SJSA1 (cell line): ENCODE data around the gene NR5A2. TPM values are rescaled to one million over a fixed set of nuclear protein-coding genes. Genes with fewer than 3 reads are reported as not detected.
A peak's percentile ranks its signal among the peaks of the same experiment; 100 is the strongest.

Experiments used
- DNase-seq, 2 experiments: peaks; one replicate each; pipeline ENCODE4 v3.0.0-alpha.2; 2015 to 2020; ENCODE audit warnings: low spot score in 2 of 2, low read depth in 1 of 2
- H3K27ac ChIP-seq: fragments of 250-450 bp; sonication (Bioruptor Pico); 2 replicates; pipeline ENCODE4 v1.5.1; 2020; ENCODE audit warnings: mild to moderate bottlenecking, moderate library complexity
- H3K27me3 ChIP-seq: fragments of 250-450 bp; sonication (Bioruptor Pico); replicated peaks from 2 replicates; pipeline ENCODE4 v1.5.1; 2020; ENCODE audit warnings: mild to moderate bottlenecking, moderate library complexity
- H3K36me3 ChIP-seq: fragments of 250-450 bp; sonication (Bioruptor Pico); 2 replicates; pipeline ENCODE4 v1.5.1; 2020; ENCODE audit warnings: mild to moderate bottlenecking
- H3K4me1 ChIP-seq: fragments of 250-450 bp; sonication (Bioruptor Pico); replicated peaks from 2 replicates; pipeline ENCODE4 v1.6.1; 2021; ENCODE audit warnings: mild to moderate bottlenecking
- H3K4me3 ChIP-seq: fragments of 250-450 bp; sonication (Bioruptor Pico); 2 replicates; pipeline ENCODE4 v1.5.1; 2020; ENCODE audit warnings: mild to moderate bottlenecking
- H3K9me3 ChIP-seq: fragments of 250-450 bp; sonication (Bioruptor Pico); replicated peaks from 2 replicates; pipeline ENCODE4 v1.5.1; 2020; ENCODE audit warnings: mild to moderate bottlenecking
- total RNA-seq: library from RNA; depleted of rRNA; stranded (reverse); fragments of >200 nt; shearing (Covaris generic); gene quantifications from 2 replicates; pipeline ENCODE4 v1.2.3, GENCODE V29; 2014

Gene NR5A2
- total RNA-seq, 1 experiment from 2014 or later, result 0.03 TPM

DNA sequence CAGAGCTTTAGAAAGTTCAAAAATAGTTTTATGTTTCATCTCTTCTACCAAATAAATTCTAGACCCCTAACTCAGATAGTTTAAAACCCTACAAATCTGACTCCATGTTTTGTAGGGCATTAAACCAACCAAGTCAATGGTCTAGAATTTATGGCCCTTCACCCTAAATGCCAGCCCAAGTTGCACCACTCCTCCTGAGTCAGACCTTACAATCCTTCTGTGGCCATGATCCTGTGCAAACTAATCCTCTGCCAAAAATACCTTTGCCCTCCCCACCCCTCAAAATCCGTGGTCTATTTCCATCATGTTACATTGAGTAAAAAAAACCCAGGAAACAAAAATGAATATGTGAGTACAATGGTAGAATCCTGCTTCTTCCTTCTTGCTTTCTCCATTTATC lies 179.3 kb downstream of the NR5A2 start:
- no peak overlapping the region for H3K4me3 ChIP-seq
- no peak overlapping the region for H3K27ac ChIP-seq
- H3K4me1 ChIP-seq, result peaks cover 17% of the 10 kb centered on the region
- DNase-seq, result no peak
- H3K27me3 ChIP-seq, result no peaks in the 10 kb centered on the region
- no peaks in the 10 kb centered on the region for H3K36me3 ChIP-seq
- H3K9me3 ChIP-seq, result no peaks in the 10 kb centered on the region

DNA sequence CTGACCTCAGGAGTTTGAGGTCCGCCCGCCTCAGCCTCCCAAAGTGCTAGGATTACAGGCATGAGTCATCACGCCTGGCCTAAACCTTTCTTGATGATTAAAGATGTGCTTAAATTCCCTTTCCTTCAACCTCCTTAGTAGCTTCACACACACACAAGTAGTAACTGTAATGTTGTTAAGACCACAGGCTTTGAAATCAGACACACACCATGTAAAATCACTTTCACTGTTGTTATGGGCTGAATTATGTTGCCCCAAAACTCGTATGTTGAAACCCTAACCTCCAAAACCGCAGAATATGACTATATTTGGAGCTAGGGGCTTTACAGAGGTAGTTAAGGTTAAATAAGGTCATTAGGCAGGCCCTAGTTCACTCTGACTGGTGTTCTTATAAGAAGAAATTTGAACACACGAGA lies 180.2 kb downstream of the NR5A2 start:
- Histone ChIP-seq H3K27ac (no peak overlapping the region), H3K4me1 (peaks cover 17% of the 10 kb centered on the region), H3K9me3 (no peaks in the 10 kb centered on the region), H3K36me3 (no peaks in the 10 kb centered on the region), H3K27me3 (no peaks in the 10 kb centered on the region), H3K4me3 (no peak overlapping the region)
- DNase-seq, result no peak

GRCh38 chr1:200211157-200211556 lies 183.6 kb downstream of the NR5A2 start:
- no peaks in the 10 kb centered on the region for H3K27me3 ChIP-seq
- no peak overlapping the region for H3K4me3 ChIP-seq
- H3K27ac ChIP-seq, result no peak overlapping the region
- peaks cover 16% of the 10 kb centered on the region for H3K4me1 ChIP-seq
- no peaks in the 10 kb centered on the region for H3K36me3 ChIP-seq
- no peak for DNase-seq
- no peaks in the 10 kb centered on the region for H3K9me3 ChIP-seq

DNA sequence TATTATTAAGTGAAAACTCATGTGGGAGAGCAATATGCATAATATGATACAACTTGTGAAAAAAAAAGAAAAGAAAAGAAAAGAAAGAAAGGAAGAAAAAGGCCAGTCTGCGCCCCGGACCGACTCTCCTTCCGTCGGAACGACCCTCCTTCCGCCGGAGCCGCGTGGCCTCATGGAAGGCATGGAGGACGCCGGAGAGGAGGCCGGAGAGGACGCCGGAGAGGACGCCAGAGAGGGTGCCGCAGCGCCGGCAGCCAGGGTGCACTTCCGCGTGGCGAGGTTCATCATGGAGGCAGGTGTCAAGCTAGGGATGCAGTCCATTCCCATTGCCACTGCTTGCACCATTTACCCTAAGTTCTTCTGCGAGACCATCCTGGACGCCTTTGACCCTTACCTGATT lies 185.9 kb downstream of the NR5A2 start:
- Histone ChIP-seq H3K36me3 (no peaks in the 10 kb centered on the region), H3K27ac (no peak overlapping the region), H3K4me3 (no peak overlapping the region), H3K27me3 (no peaks in the 10 kb centered on the region), H3K4me1 (no peaks in the 10 kb centered on the region), H3K9me3 (no peaks in the 10 kb centered on the region)
- no peak for DNase-seq

DNA sequence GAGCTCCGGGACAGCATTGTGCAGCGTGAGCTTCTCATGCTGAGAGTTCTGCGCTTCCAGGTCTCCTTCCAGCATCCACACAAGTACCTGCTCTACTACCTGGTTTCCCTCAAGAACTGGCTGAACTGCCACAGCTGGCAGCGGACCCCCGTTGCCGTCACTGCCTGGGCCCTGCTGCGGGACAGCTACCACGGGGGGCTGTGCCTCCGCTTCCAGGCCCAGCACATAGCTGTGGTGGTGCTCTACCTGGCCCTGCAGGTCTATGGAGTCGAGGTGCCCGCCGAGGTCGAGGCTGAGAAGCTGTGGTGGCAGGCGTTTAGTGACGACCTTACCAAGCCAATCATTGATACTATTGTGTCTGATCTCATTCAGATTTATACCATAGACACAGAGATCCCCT lies 186.4 kb downstream of the NR5A2 start:
- H3K4me1 ChIP-seq, result no peaks in the 10 kb centered on the region
- no peaks in the 10 kb centered on the region for H3K9me3 ChIP-seq
- H3K27me3 ChIP-seq, result no peaks in the 10 kb centered on the region
- H3K27ac ChIP-seq, result no peak overlapping the region
- H3K4me3 ChIP-seq, result no peak overlapping the region
- H3K36me3 ChIP-seq, result no peaks in the 10 kb centered on the region
- DNase-seq, result no peak

DNA sequence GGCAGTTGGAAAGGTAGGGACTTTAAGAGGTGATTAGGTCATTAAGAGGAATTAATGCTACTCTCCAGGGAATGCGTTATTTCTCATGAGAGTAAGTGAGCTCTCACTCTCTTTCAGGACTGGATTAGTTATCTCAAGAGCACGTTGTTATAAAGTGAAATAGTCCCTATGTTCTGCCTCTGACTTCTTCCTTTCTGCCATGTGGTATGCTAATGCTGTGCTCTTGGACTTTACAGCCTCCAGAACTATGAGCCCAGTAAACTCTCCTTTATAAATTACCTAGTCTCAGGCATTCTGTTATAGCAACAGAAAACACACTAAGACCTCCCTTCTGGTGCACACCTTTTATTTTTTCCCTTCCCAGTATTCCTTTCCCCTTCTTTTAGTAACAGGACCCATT lies 187.8 kb downstream of the NR5A2 start:
- H3K4me3 ChIP-seq, result no peak overlapping the region
- no peaks in the 10 kb centered on the region for H3K4me1 ChIP-seq
- H3K27me3 ChIP-seq, result no peaks in the 10 kb centered on the region
- no peak overlapping the region for H3K27ac ChIP-seq
- no peaks in the 10 kb centered on the region for H3K9me3 ChIP-seq
- H3K36me3 ChIP-seq, result no peaks in the 10 kb centered on the region
- DNase-seq, result no peak

DNA sequence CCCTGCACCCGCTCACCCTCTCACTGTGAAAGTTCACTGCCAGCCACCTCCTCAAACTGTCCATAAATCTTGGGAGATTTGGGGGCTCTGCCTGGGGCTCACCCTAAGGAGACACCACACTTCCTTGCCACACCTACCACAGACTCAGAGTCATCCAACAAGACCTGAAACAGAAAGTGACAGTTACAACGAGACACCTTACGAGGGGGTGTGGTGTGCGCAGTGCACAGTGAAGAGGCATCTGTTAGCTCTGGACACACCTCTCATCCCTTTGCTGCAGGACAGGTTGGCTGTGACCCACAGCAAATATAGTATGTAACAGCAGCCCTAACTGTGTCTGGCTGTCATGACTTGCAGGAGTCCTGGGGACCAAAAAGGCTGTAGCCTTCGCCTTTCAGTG lies 190.2 kb downstream of the NR5A2 start:
- Histone ChIP-seq H3K36me3 (no peaks in the 10 kb centered on the region), H3K27me3 (no peaks in the 10 kb centered on the region), H3K9me3 (no peaks in the 10 kb centered on the region), H3K4me1 (no peaks in the 10 kb centered on the region), H3K4me3 (no peak overlapping the region), H3K27ac (no peak overlapping the region)
- no peak for DNase-seq

DNA sequence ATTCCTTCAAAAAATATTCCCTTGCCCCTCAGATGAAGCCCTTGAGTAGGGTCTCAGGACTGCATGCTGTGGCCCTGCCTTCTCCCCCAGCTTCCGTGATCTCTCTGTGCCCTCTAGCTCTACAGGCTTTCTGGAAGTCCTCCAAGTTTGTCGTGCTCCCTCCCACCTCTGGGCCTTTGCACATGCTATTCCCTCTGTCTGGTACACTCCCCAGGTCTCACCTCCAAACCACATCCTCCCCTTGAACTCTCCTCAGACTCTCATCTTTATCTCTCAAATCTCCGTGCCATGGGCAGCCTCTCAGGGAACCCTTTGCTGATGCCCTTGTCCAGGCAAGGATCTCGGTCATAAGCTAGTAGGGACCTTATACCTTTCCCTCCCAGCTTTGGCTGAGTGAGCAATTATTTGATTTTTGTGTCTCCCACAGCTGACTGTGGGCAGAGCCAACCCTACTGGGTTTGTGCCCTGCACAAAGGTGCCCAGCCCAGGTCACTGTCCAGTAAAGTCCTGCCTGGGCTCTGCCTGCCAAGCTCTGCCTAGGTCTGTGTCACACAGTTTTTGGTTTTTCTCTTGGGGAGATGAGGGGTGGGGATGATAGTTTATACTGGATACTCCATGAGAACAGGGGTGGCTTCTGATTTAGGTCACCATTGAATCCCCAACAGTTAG lies 194.2 kb downstream of the NR5A2 start:
- DNase-seq, result no peak
- Histone ChIP-seq H3K27ac (no peak overlapping the region), H3K4me3 (no peak overlapping the region), H3K36me3 (no peaks in the 10 kb centered on the region), H3K4me1 (no peaks in the 10 kb centered on the region), H3K9me3 (no peaks in the 10 kb centered on the region), H3K27me3 (no peaks in the 10 kb centered on the region)

DNA sequence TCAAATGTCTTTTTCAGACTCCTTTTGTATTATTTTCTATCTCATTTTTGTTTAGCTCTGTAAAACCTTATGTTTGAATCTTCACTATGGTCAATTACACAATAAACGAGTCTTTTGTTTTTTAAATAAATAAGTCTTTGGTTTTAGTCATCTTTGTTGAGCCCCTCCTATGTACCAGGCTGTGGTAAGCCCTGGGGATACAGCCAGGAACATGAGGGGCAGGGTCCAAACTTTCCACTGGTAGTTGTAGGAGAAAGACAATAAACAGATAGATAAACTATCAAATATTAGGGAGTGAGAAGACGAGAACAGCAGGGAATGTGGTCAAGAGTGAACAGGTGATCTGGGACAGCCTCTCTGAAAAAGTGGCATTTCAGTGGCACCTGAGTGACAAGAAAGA lies 195.7 kb downstream of the NR5A2 start:
- Histone ChIP-seq H3K27me3 (no peaks in the 10 kb centered on the region), H3K27ac (no peak overlapping the region), H3K9me3 (no peaks in the 10 kb centered on the region), H3K36me3 (no peaks in the 10 kb centered on the region), H3K4me1 (no peaks in the 10 kb centered on the region), H3K4me3 (no peak overlapping the region)
- DNase-seq, result no peak

- no peaks in the 10 kb centered on the region for H3K36me3 ChIP-seq
- H3K9me3 ChIP-seq, result no peaks in the 10 kb centered on the region
- DNase-seq, result no peak
- no peaks in the 10 kb centered on the region for H3K4me1 ChIP-seq
- no peaks in the 10 kb centered on the region for H3K27me3 ChIP-seq
- H3K27ac ChIP-seq, result no peak overlapping the region
- H3K4me3 ChIP-seq, result no peak overlapping the region
Measured at GRCh38 chr1:200223613-200224012, 196.1 kb downstream of the NR5A2 start.

DNA sequence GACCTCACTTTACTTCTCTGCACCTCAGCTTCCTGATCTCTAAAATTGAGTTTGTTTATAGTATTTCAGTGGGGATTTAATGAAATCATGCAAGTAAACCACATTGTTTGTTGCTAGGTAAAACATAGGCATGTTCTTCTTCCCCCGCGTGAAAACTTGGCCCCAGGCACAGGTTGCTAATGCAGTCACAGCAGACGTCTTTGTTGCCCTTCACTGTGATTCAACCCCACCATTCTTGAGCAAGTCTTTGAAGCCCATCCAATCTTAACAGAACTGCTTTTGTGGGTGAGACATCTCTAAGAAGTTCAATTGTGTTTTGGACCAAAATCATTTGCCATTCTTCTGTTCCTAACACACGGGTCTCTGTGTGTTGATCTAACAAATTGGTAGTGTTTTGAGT lies 196.8 kb downstream of the NR5A2 start:
- Histone ChIP-seq H3K4me3 (no peak overlapping the region), H3K9me3 (no peaks in the 10 kb centered on the region), H3K27me3 (no peaks in the 10 kb centered on the region), H3K4me1 (no peaks in the 10 kb centered on the region), H3K27ac (no peak overlapping the region), H3K36me3 (no peaks in the 10 kb centered on the region)
- DNase-seq, result peak in 1 of 2 experiments; percentile 10

DNA sequence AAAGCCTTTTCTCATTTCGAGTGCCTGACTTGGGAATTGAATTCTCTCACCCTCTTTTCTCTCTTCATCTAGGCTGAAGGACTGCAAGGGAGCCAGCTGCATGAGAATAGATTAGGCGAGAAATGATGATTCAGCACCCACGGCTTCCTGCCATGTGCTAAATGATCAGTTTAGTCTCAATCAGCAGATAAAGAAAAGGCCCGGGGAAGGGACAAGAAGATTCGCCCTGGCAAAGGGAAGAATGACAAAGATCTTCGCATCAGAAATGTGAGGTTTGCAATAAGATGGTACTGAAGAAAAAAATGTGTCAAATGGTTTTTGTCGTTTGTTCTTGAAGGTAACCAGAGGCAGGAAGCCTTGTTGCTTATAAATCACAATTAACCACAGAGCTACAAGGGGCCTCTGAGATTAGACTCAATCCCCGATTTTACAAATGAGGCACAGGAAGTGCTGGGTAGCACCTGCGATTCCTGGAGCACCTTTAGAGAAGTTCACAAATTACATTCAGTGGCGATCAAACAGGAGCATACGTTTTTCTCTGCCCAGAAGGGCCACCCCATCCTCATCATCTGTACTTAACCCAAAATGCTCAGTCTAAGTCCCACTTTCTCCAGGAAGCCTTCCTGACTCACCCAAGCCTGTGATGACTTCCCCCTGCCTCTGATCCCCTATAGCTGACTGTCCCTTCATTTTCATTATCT lies 198.9 kb downstream of the NR5A2 start:
- Histone ChIP-seq H3K4me3 (no peak overlapping the region), H3K27ac (no peak overlapping the region), H3K4me1 (no peaks in the 10 kb centered on the region), H3K9me3 (no peaks in the 10 kb centered on the region), H3K36me3 (no peaks in the 10 kb centered on the region), H3K27me3 (no peaks in the 10 kb centered on the region)
- DNase-seq, result no peak

- H3K9me3 ChIP-seq, result no peaks in the 10 kb centered on the region
- H3K4me1 ChIP-seq, result 0 out of 2 replicates have a peak, but pooled peaks cover 2% of the 10 kb centered on the region
Measured at GRCh38 chr1:200226969-200227303, 199.4 kb downstream of the NR5A2 start.

More at GRCh38 chr1:200226969-200227303, 199.4 kb downstream of the NR5A2 start:
- H3K27me3 ChIP-seq, result no peaks in the 10 kb centered on the region
- H3K4me3 ChIP-seq, result no peak overlapping the region
- no peak for DNase-seq
- no peaks in the 10 kb centered on the region for H3K36me3 ChIP-seq
- no peak overlapping the region for H3K27ac ChIP-seq
